OCI-LY7 (cell line): ENCODE measurements around the gene PCDHGA12. TPM values are rescaled to one million over a fixed set of nuclear protein-coding genes. Genes with fewer than 3 reads are reported as not detected.

Source experiments
- BruUV-seq: library from RNA; stranded (reverse); fragments of 400-500 nt; replicated peaks from 2 replicates; lab custom pipeline; 2021; lab: Mats Ljungman, UMichigan
- CTCF ChIA-PET: fragments of 300-600 bp; sonication (Branson Sonifier 250); formaldehyde crosslinking; loops from one replicate; lab custom pipeline; 2022; ENCODE audit warnings: antibody characterized with exemption; ENCODE audit not compliant: unreplicated experiment; lab: Charles Lee
- POLR2A ChIA-PET: fragments of 300-600 bp; sonication (Branson Sonifier 250); formaldehyde crosslinking; loops from one replicate; lab custom pipeline; 2022; ENCODE audit warnings: antibody characterized with exemption; lab: Charles Lee
- DNase-seq: peaks from one replicate; pipeline ENCODE4 v3.0.0-alpha.2; 2015; ENCODE audit warnings: low spot score
- H2AFZ ChIP-seq: fragments of 200-600 bp; sonication (generic), shearing (Covaris generic); 2 replicates; pipeline ENCODE4 v1.6.1; 2014; ENCODE audit warnings: mild to moderate bottlenecking, antibody characterized with exemption, low read length, moderate library complexity
- H3K27ac ChIP-seq: fragments of 200-600 bp; sonication (generic); 2 replicates; pipeline ENCODE4 v1.5.1; 2014; ENCODE audit warnings: mixed run types, low read depth, mild to moderate bottlenecking, moderate library complexity, low read length, inconsistent platforms; ENCODE audit not compliant: poor library complexity, severe bottlenecking
- H3K36me3 ChIP-seq: fragments of 200-600 bp; sonication (generic); 2 replicates; pipeline ENCODE4 v1.6.1; 2014; ENCODE audit warnings: mild to moderate bottlenecking, antibody characterized with exemption, low read length, moderate library complexity, mixed read lengths; ENCODE audit not compliant: insufficient read depth
- H3K4me1 ChIP-seq: fragments of 200-600 bp; sonication (generic); 2 replicates; pipeline ENCODE4 v1.5.1; 2014; ENCODE audit warnings: mild to moderate bottlenecking, low read length; ENCODE audit not compliant: insufficient read depth, poor library complexity, severe bottlenecking
- H3K4me2 ChIP-seq: fragments of 200-600 bp; sonication (generic); 2 replicates; pipeline ENCODE4 v1.6.1; 2014; ENCODE audit warnings: mild to moderate bottlenecking, low read length
- H3K4me3 ChIP-seq: fragments of 200-600 bp; sonication (generic); 2 replicates; pipeline ENCODE4 v1.5.1; 2014; ENCODE audit warnings: mild to moderate bottlenecking, low read depth, low read length; ENCODE audit not compliant: poor library complexity, severe bottlenecking
- H3K79me2 ChIP-seq: fragments of 200-600 bp; sonication (generic); 2 replicates; pipeline ENCODE4 v1.6.1; 2016; ENCODE audit warnings: low read depth, mild to moderate bottlenecking, low read length, moderate library complexity, mixed read lengths; ENCODE audit not compliant: insufficient read depth
- H3K9me2 ChIP-seq: fragments of 200-600 bp; sonication (generic); 2 replicates; pipeline ENCODE4 v1.6.1; 2016; ENCODE audit warnings: mild to moderate bottlenecking, low read length, mixed read lengths; ENCODE audit not compliant: insufficient read depth
- H3K9me3 ChIP-seq: fragments of 200-600 bp; sonication (generic); 2 replicates; pipeline ENCODE4 v1.6.1; 2014; ENCODE audit warnings: mild to moderate bottlenecking, mixed run types, low read length, mixed read lengths
- H4K20me1 ChIP-seq: fragments of 200-600 bp; sonication (generic); 2 replicates; pipeline ENCODE4 v1.6.1; 2014; ENCODE audit warnings: mild to moderate bottlenecking, antibody characterized with exemption, low read length, moderate library complexity, mixed read lengths; ENCODE audit not compliant: insufficient read depth
- CTCF ChIP-seq: fragments of 200-600 bp; sonication (generic); conservative IDR thresholded peaks from 2 replicates; pipeline ENCODE4 v1.5.1; 2014; ENCODE audit warnings: mild to moderate bottlenecking, antibody characterized with exemption, low read length, moderate library complexity, mixed read lengths
- EZH2phosphoT487 ChIP-seq: fragments of 200-600 bp; sonication (generic); IDR thresholded peaks from 2 replicates; pipeline ENCODE4 v1.6.1; 2018; ENCODE audit warnings: low read depth, borderline replicate concordance, mild to moderate bottlenecking, mixed run types, antibody characterized with exemption, low read length, moderate library complexity, mixed read lengths
- intact Hi-C: fragments of 100-400 bp; cut with micrococcal nuclease; formaldehyde crosslinking; loops from one replicate; pipeline ENCODE4 v1.10.0; 2022; ENCODE audit not compliant: unreplicated experiment
- total RNA-seq, 2 experiments: library from RNA; depleted of rRNA in 1 of 2; stranded (reverse); fragments of >200 nt in 1 of 2; shearing (Covaris generic) in 1 of 2; gene quantifications; 2 replicates each; pipeline ENCODE4 v1.2.3, GENCODE V29; 2014 to 2022

PCDHGA12 gene
- total RNA-seq, 2 experiments from 2014 or later, result 3.4 to 3.9 TPM

- no peak overlapping the region for H3K4me2 ChIP-seq
- POLR2A ChIA-PET, result no interaction called here
- H3K9me2 ChIP-seq, result no peaks in the 10 kb centered on the region
- CTCF ChIA-PET, result interaction anchor here (0.6 to 1.3 kb wide), 3 partner anchors 70 to 169 kb away, joined by 3 to 5 read pairs (median 3); partner anchors contain the start of gene TAF7
- H3K27ac ChIP-seq, result no peak overlapping the region
- no peak overlapping the region for H3K4me3 ChIP-seq
- no peaks in the 10 kb centered on the region for H3K9me3 ChIP-seq
- no TSS peak for BruUV-seq
- no peaks in the 10 kb centered on the region for H4K20me1 ChIP-seq
- intact Hi-C loops, result no loop called here
- peaks cover 8% of the 10 kb centered on the region; the same call in 1 of the 2 replicates for H3K79me2 ChIP-seq
- TF ChIP-seq EZH2phosphoT487 (no peak), CTCF (no peak)
- H3K4me1 ChIP-seq, result peaks cover 7% of the 10 kb centered on the region
- H3K36me3 ChIP-seq, result no peaks in the 10 kb centered on the region
- no peak overlapping the region for H2AFZ ChIP-seq
- DNase-seq, result no peak
These were observed 40.9 kb upstream of the PCDHGA12 start for GRCh38 chr5:141389153-141390042.

DNA sequence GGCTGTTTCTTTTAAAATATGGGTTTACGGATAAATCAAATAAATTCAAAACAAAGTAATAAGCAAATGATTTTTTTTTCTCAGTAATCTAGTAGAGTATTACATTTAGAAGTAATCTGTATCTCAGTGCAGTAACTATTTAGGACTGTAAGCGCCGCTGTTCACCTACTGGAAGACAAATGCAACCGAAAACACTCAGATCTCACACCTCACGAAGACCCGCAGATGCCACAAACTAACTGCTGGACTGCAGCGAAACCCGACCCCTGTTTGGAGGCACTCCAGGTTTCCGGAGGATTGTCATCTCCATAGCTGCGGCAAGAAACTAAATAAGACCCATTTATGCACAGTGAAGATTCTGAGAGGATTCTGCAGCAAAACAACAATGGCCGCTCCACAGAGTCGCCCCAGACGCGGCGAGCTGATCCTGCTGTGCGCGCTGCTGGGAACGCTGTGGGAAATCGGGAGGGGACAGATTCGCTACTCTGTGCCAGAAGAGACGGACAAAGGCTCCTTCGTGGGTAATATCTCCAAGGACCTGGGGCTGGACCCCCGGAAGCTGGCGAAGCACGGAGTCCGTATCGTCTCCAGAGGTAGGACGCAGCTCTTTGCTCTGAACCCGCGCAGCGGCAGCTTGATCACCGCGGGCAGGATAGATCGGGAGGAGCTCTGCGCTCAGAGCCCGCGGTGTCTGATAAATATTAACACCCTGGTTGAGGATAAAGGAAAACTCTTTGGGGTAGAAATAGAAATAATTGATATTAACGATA, 37.7 kb upstream of the PCDHGA12 start, which contains the start of gene PCDHGA8:
PCDHGA8 (plus strand) TSS at position 205 of the 770 bp plus-strand sequence; CDS start at position 386, 181 bp downstream.
- Histone ChIP-seq H3K4me3 (peak within 1 kb of the TSS; percentile 25), H4K20me1 (no peaks in the 10 kb centered on the region), H3K9me2 (no peaks in the 10 kb centered on the region), H3K4me1 (peaks cover 7% of the 10 kb centered on the region), H3K36me3 (no peaks in the 10 kb centered on the region), H3K9me3 (no peaks in the 10 kb centered on the region), H2AFZ (no peak within 1 kb of the TSS), H3K27ac (no peak within 1 kb of the TSS), H3K79me2 (peaks cover 8% of the 10 kb centered on the region; the same call in 1 of the 2 replicates), H3K4me2 (peak within 1 kb of the TSS; percentile 40)
- peak; percentile 41 for DNase-seq
- intact Hi-C loops, result no loop called here
- BruUV-seq, result no TSS peak
- TF ChIP-seq EZH2phosphoT487 (no peak), CTCF (peak; percentile 84)
- POLR2A ChIA-PET, result interaction anchor here (1.4 kb wide), 1 partner anchor 12 kb away, joined by 3 read pairs; no protein-coding TSS in a partner anchor
- CTCF ChIA-PET, result no interaction called here
